RKO (cell line): ENCODE results near the gene CACNA1G.
A peak's percentile ranks its signal among the peaks of the same experiment; 100 is the strongest.

Experiments used
- DNase-seq: peaks from one replicate; pipeline ENCODE4 v3.0.0-alpha.2; 2016; ENCODE audit warnings: low spot score

CACNA1G gene

GRCh38 chr17:50548831-50549230 is 11.7 kb upstream of the CACNA1G start:
- no peak for DNase-seq

- no peak for DNase-seq
Observed at GRCh38 chr17:50549256-50549941, 11.1 kb upstream of the CACNA1G start.

- no peak for DNase-seq
Observed at GRCh38 chr17:50549969-50550368, 10.5 kb upstream of the CACNA1G start.

GRCh38 chr17:50550661-50551432 is 9.7 kb upstream of the CACNA1G start:
- peak; percentile 44 for DNase-seq

- no peak for DNase-seq
Observed at GRCh38 chr17:50551433-50551815, 9.1 kb upstream of the CACNA1G start.

- no peak for DNase-seq
Observed at GRCh38 chr17:50551884-50552283, 8.6 kb upstream of the CACNA1G start.

DNA sequence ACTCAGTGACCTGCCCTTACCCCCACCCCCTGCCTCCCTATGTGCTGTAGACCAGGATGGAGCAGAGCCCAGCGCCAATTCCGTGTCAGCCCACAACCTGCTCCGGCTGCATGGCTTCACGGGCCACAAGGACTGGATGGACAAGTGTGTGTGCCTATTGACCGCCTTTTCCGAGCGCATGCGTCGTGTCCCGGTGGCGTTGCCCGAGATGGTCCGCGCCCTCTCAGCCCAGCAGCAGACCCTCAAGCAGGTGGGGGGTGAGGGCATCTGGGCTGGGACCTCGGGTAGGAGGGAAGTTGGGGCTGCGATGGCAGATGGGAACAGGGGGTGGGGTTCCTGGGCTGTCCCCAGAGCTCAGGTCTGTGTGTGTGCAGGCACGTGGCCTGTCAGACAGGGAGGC is 6.3 kb upstream of the CACNA1G start:
- DNase-seq: no peak

GRCh38 chr17:50556803-50557202 is 3.7 kb upstream of the CACNA1G start:
- DNase-seq: no peak

- no peak for DNase-seq
Observed at GRCh38 chr17:50557630-50558029, 2.9 kb upstream of the CACNA1G start.

GRCh38 chr17:50558091-50558490 is 2.4 kb upstream of the CACNA1G start:
- DNase-seq: no peak

DNA sequence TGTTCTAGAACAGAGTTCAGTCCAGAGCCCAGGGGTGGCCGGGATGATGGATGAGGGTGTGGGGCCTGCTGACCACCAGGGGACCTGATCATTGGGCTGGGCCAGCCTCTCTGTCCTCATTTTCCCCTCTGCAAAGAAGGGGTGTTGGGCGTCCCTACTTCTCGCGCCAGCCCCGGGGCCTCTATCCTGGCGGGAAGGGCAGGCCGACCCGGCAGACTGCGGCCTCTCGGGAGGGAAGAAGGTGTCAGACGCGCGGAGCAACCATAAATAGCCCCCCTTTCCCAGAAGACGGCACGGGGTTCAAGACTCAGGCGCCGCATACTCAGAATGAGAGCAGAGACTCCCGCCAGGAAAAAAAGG is 2.0 kb upstream of the CACNA1G start:
- DNase-seq: no peak

- no peak for DNase-seq
Observed at GRCh38 chr17:50558941-50559614, 1.4 kb upstream of the CACNA1G start.

- DNase-seq: no peak
Observed at GRCh38 chr17:50559674-50560184, 786 bp upstream of the CACNA1G start.

GRCh38 chr17:50560931-50561745 is 623 bp downstream of the CACNA1G start:
- no peak for DNase-seq

DNA sequence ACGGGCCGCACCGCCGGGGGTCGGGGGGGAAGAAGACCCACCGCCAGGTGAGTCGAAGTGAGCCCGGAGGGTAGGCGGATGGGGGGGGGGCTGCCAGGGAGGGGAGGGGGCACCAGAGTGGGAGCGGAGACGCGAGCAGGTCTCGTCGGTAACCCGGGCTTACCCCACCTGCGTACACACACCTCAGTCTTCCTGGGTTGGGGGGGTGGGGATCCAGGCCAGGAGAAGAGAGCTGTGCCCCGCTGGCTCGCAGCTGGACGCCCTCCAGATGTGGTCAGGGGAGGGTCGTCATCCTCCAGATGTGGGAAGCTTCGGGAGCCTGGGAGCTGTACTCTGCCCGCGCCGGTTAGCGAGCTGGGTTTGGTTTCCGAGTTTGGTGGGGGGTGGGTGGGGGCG is 1.2 kb downstream of the CACNA1G start:
- DNase-seq: no peak

DNA sequence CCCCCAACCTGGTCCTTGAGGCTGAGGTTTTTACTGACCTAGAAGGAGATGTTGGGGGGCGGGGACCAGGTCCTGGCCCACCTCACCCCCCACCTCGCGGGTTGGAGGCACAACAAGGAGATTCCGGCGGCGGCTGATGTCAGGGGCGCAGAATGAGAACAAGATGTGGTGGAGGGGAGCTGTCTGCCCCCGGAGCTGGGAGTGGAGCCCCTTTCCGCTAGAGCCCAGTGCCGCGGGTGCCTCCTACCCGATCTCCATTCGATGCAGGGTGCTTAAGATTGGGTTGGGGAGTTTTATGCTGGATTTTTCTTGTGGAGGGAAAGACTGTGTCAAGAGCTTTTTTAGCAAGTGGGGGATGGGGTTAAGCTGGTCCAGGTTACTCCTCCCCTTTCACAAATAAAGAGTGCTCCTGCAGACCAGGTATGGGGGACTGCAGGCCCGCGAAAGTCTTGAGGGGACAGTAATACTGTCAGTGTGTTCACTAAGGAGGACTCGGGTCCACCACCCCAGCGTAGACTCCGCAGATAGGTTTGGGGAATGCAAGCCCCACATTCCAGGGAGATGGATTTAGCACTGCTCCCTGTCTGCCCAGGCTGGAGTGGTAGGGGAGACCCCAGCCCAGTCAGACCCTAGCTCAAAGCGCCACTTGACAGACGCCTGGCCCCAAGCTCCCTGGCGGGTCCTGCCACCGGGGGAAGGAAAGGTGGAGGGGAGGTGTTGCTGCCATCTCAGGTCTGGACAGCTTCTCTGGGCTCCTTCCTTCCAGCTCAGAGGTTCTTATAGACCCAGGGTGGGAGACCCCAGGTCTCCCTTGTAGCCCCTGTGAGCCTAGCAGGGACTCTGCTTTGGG is 2.0 kb downstream of the CACNA1G start:
- DNase-seq: no peak

GRCh38 chr17:50563092-50563511 is 2.6 kb downstream of the CACNA1G start:
- no peak for DNase-seq

- DNase-seq: no peak
Observed at GRCh38 chr17:50564916-50565315, 4.4 kb downstream of the CACNA1G start.

GRCh38 chr17:50565402-50566350 is 5.2 kb downstream of the CACNA1G start:
- peak; percentile 24 for DNase-seq

DNA sequence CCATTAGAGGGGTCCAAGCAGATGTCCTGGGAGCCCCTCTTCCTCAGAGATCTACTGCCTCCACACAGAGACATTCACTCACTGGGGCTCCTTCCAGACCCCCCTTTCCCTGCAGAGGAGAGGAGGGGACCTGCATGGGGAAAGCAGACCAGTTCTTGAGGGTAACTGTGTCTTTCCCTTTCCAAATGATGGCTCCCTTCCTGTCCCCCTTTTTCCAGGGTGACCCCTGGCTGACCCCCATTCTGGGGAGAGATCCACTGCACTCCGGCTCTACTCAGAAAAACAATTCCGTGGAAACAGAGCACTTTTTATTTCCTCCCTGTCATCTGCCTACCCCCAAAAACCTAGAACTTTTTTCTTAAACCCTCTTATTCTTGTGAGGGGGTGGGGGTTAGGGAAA is 6.4 kb downstream of the CACNA1G start:
- no peak for DNase-seq
